Aorta (tissue), 5 donors: ENCODE results near the gene GRK7. TPM values are rescaled to one million over a fixed set of nuclear protein-coding genes. Genes with fewer than 3 reads are reported as not detected.
"Not testable (repeated sequence)": the region's sequence is repeated elsewhere in the genome, so short reads cannot be mapped to it uniquely, and the experiment has no call there.

Source experiments
- ATAC-seq: fragments of 200-7000 bp; cut with Tn5 transposase; one replicate; pipeline ENCODE4 v1.9.1; 2022; ENCODE audit warnings: moderate library complexity; ENCODE audit not compliant: low FRiP score
- DNase-seq, 2 donors: peaks; one replicate each; pipeline ENCODE4 v3.0.0-alpha.2; 2020
- H3K27ac ChIP-seq, 2 donors: one replicate each; pipeline ENCODE4 v1.5.1; 2013; ENCODE audit warnings: low read length in 2 of 2, mild to moderate bottlenecking in 2 of 2, moderate library complexity in 2 of 2, control low read depth in 1 of 2, inconsistent platforms in 1 of 2, low read depth in 1 of 2
- H3K27me3 ChIP-seq, 2 donors: one replicate each; pipeline ENCODE4 v1.6.1; 2013; ENCODE audit warnings: control low read depth in 1 of 2, low read length in 1 of 2, mild to moderate bottlenecking in 1 of 2, moderate library complexity in 1 of 2; ENCODE audit not compliant: insufficient read depth in 2 of 2, control insufficient read depth in 1 of 2
- H3K36me3 ChIP-seq, 2 donors: one replicate each; pipeline ENCODE4 v1.6.1; 2013; ENCODE audit warnings: control low read depth in 1 of 2, low read length in 1 of 2, mild to moderate bottlenecking in 1 of 2; ENCODE audit not compliant: insufficient read depth in 2 of 2, control insufficient read depth in 1 of 2
- H3K4me1 ChIP-seq, 2 donors: one replicate each; pipeline ENCODE4 v1.6.1; 2013; ENCODE audit warnings: low read length in 2 of 2, control low read depth in 1 of 2, mild to moderate bottlenecking in 1 of 2, moderate library complexity in 1 of 2; ENCODE audit not compliant: insufficient read depth in 2 of 2, control insufficient read depth in 1 of 2
- H3K4me3 ChIP-seq, 2 donors: one replicate each; pipeline ENCODE4 v1.5.1; 2013; ENCODE audit warnings: low read length in 2 of 2, control low read depth in 1 of 2, mild to moderate bottlenecking in 1 of 2
- H3K9me3 ChIP-seq: one replicate; pipeline ENCODE4 v1.6.1; 2013; ENCODE audit warnings: mild to moderate bottlenecking, low read length; ENCODE audit not compliant: control insufficient read depth
- whole genome bisulfite sequencing, 2 donors: extraction: QIAGEN DNeasy Blood & Tissue Kit; methylation state at CpG; one replicate each; pipeline ENCODE4 v1.1.7; 2013; 5-methylcytosine and 5-hydroxymethylcytosine counted together
- intact Hi-C, 2 donors: fragments of 100-400 bp; cut with DNase I; formaldehyde crosslinking; loops; one replicate each; pipeline versions ENCODE4 v1.14.2 to v1.15.0; 2022
- polyA plus RNA-seq, 2 donors: library from polyadenylated mRNA; stranded (reverse); fragments of 200-250 nt; gene quantifications; one replicate each; pipeline ENCODE4 v1.2.3, GENCODE V29; 2013
- total RNA-seq, 2 donors: library from RNA; stranded (reverse); fragmentation: NEBNext Ultra II Directional; extraction: Animal tissue kit (Norgen Biotek cat#: 25700); gene quantifications; one replicate each; pipeline ENCODE4 v1.2.1, GENCODE V29; 2021
- donor health status: healthy with polysubstance abuse.
- donor health status: Bipolar disorder and iron deficiency.
- donor health status: DM: no; HTN: no; CAD: no.
- donor health status: DM: no; HTN: no; CAD: no.
- donor health status: DM: yes; HTN: yes; CAD: no.

The GRK7 gene
- total and polyA plus RNA-seq, 4 donors, result 0.23 TPM; not detected in 3

DNA sequence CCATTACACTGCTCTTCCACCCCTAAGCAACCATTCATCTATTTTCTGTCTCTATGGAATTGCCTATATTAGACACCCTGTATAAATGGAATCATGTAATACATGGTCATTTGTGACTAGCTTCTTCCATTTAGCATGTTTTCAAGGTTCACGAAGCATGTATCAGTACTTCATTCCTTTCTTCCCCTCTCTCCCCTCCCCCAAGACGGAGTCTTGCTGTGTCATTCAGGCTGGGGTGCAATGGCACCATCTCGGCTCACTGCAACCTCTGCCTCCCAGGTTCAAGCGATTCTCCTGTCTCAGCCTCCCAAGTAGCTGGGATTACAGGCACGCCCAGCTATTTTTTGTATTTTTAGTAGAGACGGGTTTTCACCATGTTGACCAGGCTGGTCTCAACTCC is 40.3 kb downstream of the GRK7 start:
- WGBS, 2 donors, result 90 to 92% methylated on average over 6 of the region's 6 CpGs
- not testable (repeated sequence) for ATAC-seq

DNA sequence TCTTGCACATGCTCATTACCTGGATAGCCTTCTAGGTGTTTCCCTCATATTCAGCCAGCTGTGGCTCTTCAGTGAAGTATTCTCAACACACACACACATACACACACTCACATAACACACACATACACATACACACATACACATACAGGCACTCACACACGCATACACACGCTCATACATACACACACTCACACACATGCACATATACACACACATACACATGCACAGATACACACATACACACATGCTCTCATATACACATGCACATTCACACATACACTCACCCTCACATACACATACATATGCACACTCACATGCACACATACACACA is 41.2 kb downstream of the GRK7 start:
- Histone ChIP-seq H3K27me3 (no peaks in the 10 kb centered on the region), H3K27ac (no peak overlapping the region), H3K4me3 (no peak overlapping the region), H3K4me1 (no peaks in the 10 kb centered on the region), H3K36me3 (no peaks in the 10 kb centered on the region), H3K9me3 (no peaks in the 10 kb centered on the region)
- no peak for DNase-seq
- intact Hi-C loops, result no loop called here
- WGBS, 2 donors, result 96% methylated on average over 2 of the region's 2 CpGs
- no peak for ATAC-seq

More for the DNA sequence above, 40.3 kb downstream of the GRK7 start:
- H3K4me1 ChIP-seq, DNase-seq, H3K27me3 ChIP-seq, H3K27ac ChIP-seq, H3K4me3 ChIP-seq, intact Hi-C loops, H3K36me3 ChIP-seq, H3K9me3 ChIP-seq: not testable (repeated sequence)

DNA sequence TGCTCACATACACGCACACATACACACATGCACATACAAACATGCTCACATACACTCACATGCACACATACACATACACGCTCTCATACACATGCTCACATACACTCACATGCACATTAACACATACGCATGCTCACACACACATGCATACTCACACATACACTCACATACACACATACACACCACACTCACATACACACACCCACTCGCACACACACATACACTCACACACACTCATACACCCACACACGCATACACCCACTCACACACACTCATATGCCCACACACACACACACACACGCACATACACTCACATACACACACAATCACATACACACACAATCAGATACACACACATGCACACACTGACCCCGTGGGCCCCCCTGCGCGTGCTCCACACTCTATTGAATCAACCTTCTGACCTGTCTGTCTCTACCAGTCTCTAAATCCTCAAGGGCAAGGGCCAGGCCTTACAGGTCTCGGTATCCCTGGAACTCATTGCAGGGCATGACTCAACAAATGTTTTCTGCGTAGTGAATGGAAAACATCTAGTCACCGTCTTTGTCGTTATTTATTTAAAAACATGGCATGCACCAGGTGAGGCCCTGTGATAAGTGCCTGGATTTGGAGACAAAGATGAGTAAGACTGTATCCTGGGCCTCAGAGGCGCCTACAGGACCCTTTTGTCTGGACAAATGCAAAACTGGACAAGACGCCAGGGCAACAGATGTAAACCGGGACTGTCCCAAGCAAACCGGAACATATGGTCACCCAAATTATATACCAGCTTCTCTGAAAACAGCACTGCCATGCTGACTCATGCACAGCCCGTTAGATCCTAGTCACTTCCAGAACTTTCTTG is 41.8 kb downstream of the GRK7 start:
- H3K4me3 ChIP-seq, result no peak overlapping the region
- ATAC-seq, result peak; percentile 22

DNA sequence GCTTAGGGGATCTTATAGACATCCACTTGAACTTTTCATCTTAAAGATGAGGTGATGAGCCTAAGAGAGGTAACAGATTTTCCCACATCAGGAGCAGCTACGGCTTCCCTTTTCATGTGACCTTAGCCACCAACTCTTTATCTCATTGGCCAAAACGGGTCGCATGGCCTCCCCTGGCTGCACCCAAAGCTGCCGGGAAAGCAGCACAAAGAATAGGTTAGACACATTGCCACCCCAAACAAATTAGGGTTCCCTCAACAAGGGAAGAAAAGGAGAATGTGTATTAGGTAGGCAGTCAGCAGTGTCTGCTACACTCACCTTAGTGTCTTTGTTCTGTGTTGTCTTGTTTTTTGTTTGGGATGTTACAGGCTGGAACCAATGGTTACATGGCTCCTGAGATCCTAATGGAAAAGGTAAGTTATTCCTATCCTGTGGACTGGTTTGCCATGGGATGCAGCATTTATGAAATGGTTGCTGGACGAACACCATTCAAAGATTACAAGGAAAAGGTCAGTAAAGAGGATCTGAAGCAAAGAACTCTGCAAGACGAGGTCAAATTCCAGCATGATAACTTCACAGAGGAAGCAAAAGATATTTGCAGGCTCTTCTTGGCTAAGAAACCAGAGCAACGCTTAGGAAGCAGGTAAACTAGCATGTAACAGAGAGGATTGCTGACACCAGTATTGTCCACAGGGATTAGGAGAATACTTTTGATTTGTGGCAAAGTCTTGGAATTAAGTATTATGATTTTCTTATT is 44.2 kb downstream of the GRK7 start:
- 74 to 78% methylated on average over 7 of the region's 7 CpGs for WGBS, 2 donors
- H3K4me1 ChIP-seq, result no peaks in the 10 kb centered on the region
- ATAC-seq, result no peak
- intact Hi-C loops, result no loop called here
- H3K9me3 ChIP-seq, result no peaks in the 10 kb centered on the region
- no peaks in the 10 kb centered on the region for H3K27me3 ChIP-seq
- H3K4me3 ChIP-seq, result no peak overlapping the region
- no peaks in the 10 kb centered on the region for H3K36me3 ChIP-seq
- no peak overlapping the region for H3K27ac ChIP-seq
- DNase-seq, result no peak

More for the DNA sequence above, 41.8 kb downstream of the GRK7 start:
- Histone ChIP-seq H3K9me3 (no peaks in the 10 kb centered on the region), H3K36me3 (no peaks in the 10 kb centered on the region), H3K4me1 (no peaks in the 10 kb centered on the region), H3K27me3 (no peaks in the 10 kb centered on the region), H3K27ac (no peak overlapping the region)
- 92% methylated on average over 18 of the region's 18 CpGs for WGBS, 2 donors
- DNase-seq, result no peak
- intact Hi-C loops, result no loop called here

DNA sequence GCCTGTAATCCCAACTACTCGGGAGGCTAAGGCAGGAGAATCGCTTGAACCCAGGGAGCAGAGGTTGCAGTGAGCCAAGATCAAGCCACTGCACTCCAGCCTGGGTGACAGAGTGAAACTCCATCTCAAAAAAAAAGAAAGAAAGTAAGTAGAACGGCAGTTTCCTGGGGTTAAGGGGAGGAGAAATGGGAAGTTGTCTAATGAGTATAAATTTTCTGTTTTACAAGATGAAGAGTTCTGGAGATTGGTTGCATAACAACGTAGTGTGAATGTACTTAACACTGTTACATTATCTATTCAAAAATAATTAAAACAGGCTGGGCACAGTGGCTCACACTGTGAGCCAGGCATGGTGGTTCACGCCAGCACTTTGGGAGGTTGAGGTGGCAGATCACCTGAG is 45.4 kb downstream of the GRK7 start:
- no peaks in the 10 kb centered on the region for H3K9me3 ChIP-seq
- ATAC-seq, result no peak

DNA sequence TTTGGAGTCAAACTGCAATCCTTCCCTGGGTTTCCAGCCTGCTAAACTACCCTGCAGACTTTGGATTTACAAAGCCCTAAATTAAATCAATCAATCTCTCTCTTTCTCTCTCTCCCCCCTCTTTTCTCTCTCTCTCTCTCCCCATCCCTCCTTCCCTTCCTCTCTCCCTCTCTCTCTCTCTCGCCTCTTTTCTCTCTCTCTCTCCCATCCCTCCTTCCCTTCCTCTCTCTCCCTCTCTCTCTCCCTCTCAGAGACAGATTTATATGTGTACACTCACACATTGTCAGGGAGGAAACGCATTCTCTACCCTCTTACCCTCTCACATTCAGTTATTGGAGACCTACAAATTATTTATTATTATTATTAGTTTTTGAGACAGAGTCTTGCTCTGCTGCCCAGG is 47.0 kb downstream of the GRK7 start:
- intact Hi-C loops, result no loop called here
- no peak for ATAC-seq
- H3K4me3 ChIP-seq, result no peak overlapping the region

More for the DNA sequence above, 45.4 kb downstream of the GRK7 start:
- Histone ChIP-seq H3K4me3 (no peak overlapping the region), H3K27ac (no peak overlapping the region), H3K4me1 (no peaks in the 10 kb centered on the region), H3K27me3 (no peaks in the 10 kb centered on the region), H3K36me3 (no peaks in the 10 kb centered on the region)
- DNase-seq, result no peak
- WGBS, 2 donors, result 77 to 81% methylated on average over 5 of the region's 5 CpGs
- intact Hi-C loops, result no loop called here

DNA sequence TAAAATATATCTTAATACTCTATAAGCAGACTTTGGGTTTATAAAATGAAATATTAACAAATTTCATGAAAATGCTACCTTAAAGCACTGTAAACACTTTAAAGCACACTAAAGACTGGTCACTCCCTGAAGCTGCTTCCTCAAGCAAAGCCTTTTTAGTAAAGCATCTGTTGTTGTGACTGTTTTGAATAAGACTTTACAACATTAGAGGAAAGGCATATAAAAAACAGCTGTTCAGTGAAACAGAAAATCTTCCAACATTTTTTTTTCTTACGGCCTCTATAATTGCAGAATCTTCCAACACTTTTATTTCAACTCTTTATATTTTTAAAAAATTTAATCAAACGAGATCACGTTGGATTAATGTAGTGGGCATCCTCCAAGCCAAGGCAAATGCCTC is 48.1 kb downstream of the GRK7 start:
- intact Hi-C loops, result no loop called here
- DNase-seq, result no peak

More for the DNA sequence above, 47.0 kb downstream of the GRK7 start:
- no peak for DNase-seq
- no peaks in the 10 kb centered on the region for H3K9me3 ChIP-seq
- no peaks in the 10 kb centered on the region for H3K4me1 ChIP-seq
- no peaks in the 10 kb centered on the region for H3K27me3 ChIP-seq
- H3K27ac ChIP-seq, result no peak overlapping the region
- WGBS, 2 donors, result 85 to 93% methylated on average over 2 of the region's 2 CpGs
- H3K36me3 ChIP-seq, result no peaks in the 10 kb centered on the region

DNA sequence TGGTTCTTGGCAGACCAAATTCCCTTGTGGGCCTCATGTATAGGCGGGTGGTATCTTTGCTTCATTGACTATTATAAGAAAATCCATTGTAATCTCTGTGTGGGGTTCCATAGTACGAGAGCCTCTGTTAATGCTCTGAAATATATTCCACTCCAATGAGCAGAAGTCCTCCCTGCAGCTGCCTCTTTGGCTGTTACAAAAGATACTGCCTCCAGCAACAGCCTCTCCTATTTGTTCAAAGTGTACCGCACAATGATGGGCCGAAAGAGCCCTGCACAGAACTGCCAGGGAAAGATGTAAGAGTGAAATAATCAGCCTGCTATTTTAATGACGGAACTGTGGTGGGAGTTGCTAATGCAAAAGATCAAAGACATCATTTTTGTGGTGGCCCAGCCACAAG is 48.9 kb downstream of the GRK7 start:
- no peak overlapping the region for H3K4me3 ChIP-seq
- 93% methylated on average over 5 of the region's 5 CpGs for WGBS, 2 donors
- H3K36me3 ChIP-seq, result peaks cover 0 to 2% of the 10 kb centered on the region in 2 donors
- H3K9me3 ChIP-seq, result peaks cover 3% of the 10 kb centered on the region
- H3K27ac ChIP-seq, result no peak overlapping the region
- no peaks in the 10 kb centered on the region for H3K4me1 ChIP-seq
- no peaks in the 10 kb centered on the region for H3K27me3 ChIP-seq
- no peak for DNase-seq
- intact Hi-C loops, result no loop called here
- no peak for ATAC-seq

More for the DNA sequence above, 48.1 kb downstream of the GRK7 start:
- Histone ChIP-seq H3K4me3 (no peak overlapping the region), H3K27me3 (no peaks in the 10 kb centered on the region), H3K4me1 (no peaks in the 10 kb centered on the region), H3K27ac (no peak overlapping the region), H3K36me3 (peaks cover 0 to 2% of the 10 kb centered on the region in 2 donors), H3K9me3 (peaks cover 3% of the 10 kb centered on the region)
- no peak for ATAC-seq
- 90 to 92% methylated on average over 3 of the region's 3 CpGs for WGBS, 2 donors

DNA sequence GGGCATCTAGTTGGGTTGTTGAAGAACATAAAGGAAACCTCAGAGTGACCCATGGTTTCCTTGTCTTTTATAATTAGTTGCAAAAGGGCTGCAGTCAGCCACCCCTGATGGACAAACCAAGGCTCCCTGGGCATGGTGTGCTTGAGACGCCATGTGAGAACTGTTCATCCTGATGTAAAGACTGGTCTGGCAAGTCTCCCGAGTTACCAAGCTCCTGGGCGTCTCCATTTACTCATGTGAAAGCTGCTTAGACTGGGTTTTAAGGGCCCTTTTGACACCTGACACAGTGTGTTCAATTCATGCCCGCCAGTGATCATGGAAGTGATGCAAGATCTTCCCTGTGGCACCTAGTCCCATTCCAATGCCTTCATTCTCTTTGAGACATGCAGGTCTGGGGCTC is 49.4 kb downstream of the GRK7 start:
- peaks cover 3% of the 10 kb centered on the region for H3K9me3 ChIP-seq
- intact Hi-C loops, result no loop called here
- H3K4me1 ChIP-seq, result no peaks in the 10 kb centered on the region
- H3K36me3 ChIP-seq, result peaks cover 0 to 2% of the 10 kb centered on the region in 2 donors
- H3K4me3 ChIP-seq, result no peak overlapping the region
- DNase-seq (no peak), ATAC-seq (no peak)
- H3K27me3 ChIP-seq, result no peaks in the 10 kb centered on the region
- WGBS, 2 donors, result 64 to 68% methylated on average over 4 of the region's 4 CpGs
- no peak overlapping the region for H3K27ac ChIP-seq
